OCI-LY7 (cell line): ENCODE results near the gene CHD2. TPM values are rescaled to one million over a fixed set of nuclear protein-coding genes. Genes with fewer than 3 reads are reported as not detected.
"Not testable (repeated sequence)": the region's sequence is repeated elsewhere in the genome, so short reads cannot be mapped to it uniquely, and the experiment has no call there.

ENCODE experiments used
- BruUV-seq: library from RNA; stranded (reverse); fragments of 400-500 nt; replicated peaks from 2 replicates; lab custom pipeline; 2021; lab: Mats Ljungman, UMichigan
- CTCF ChIA-PET: fragments of 300-600 bp; sonication (Branson Sonifier 250); formaldehyde crosslinking; loops from one replicate; lab custom pipeline; 2022; ENCODE audit warnings: antibody characterized with exemption; ENCODE audit not compliant: unreplicated experiment; lab: Charles Lee
- POLR2A ChIA-PET: fragments of 300-600 bp; sonication (Branson Sonifier 250); formaldehyde crosslinking; loops from one replicate; lab custom pipeline; 2022; ENCODE audit warnings: antibody characterized with exemption; lab: Charles Lee
- DNase-seq: peaks from one replicate; pipeline ENCODE4 v3.0.0-alpha.2; 2015; ENCODE audit warnings: low spot score
- H2AFZ ChIP-seq: fragments of 200-600 bp; sonication (generic), shearing (Covaris generic); 2 replicates; pipeline ENCODE4 v1.6.1; 2014; ENCODE audit warnings: mild to moderate bottlenecking, antibody characterized with exemption, low read length, moderate library complexity
- H3K27ac ChIP-seq: fragments of 200-600 bp; sonication (generic); 2 replicates; pipeline ENCODE4 v1.5.1; 2014; ENCODE audit warnings: mixed run types, low read depth, mild to moderate bottlenecking, moderate library complexity, low read length, inconsistent platforms; ENCODE audit not compliant: poor library complexity, severe bottlenecking
- H3K36me3 ChIP-seq: fragments of 200-600 bp; sonication (generic); 2 replicates; pipeline ENCODE4 v1.6.1; 2014; ENCODE audit warnings: mild to moderate bottlenecking, antibody characterized with exemption, low read length, moderate library complexity, mixed read lengths; ENCODE audit not compliant: insufficient read depth
- H3K4me1 ChIP-seq: fragments of 200-600 bp; sonication (generic); 2 replicates; pipeline ENCODE4 v1.5.1; 2014; ENCODE audit warnings: mild to moderate bottlenecking, low read length; ENCODE audit not compliant: insufficient read depth, poor library complexity, severe bottlenecking
- H3K4me2 ChIP-seq: fragments of 200-600 bp; sonication (generic); 2 replicates; pipeline ENCODE4 v1.6.1; 2014; ENCODE audit warnings: mild to moderate bottlenecking, low read length
- H3K4me3 ChIP-seq: fragments of 200-600 bp; sonication (generic); 2 replicates; pipeline ENCODE4 v1.5.1; 2014; ENCODE audit warnings: mild to moderate bottlenecking, low read depth, low read length; ENCODE audit not compliant: poor library complexity, severe bottlenecking
- H3K79me2 ChIP-seq: fragments of 200-600 bp; sonication (generic); 2 replicates; pipeline ENCODE4 v1.6.1; 2016; ENCODE audit warnings: low read depth, mild to moderate bottlenecking, low read length, moderate library complexity, mixed read lengths; ENCODE audit not compliant: insufficient read depth
- H3K9me2 ChIP-seq: fragments of 200-600 bp; sonication (generic); 2 replicates; pipeline ENCODE4 v1.6.1; 2016; ENCODE audit warnings: mild to moderate bottlenecking, low read length, mixed read lengths; ENCODE audit not compliant: insufficient read depth
- H3K9me3 ChIP-seq: fragments of 200-600 bp; sonication (generic); 2 replicates; pipeline ENCODE4 v1.6.1; 2014; ENCODE audit warnings: mild to moderate bottlenecking, mixed run types, low read length, mixed read lengths
- H4K20me1 ChIP-seq: fragments of 200-600 bp; sonication (generic); 2 replicates; pipeline ENCODE4 v1.6.1; 2014; ENCODE audit warnings: mild to moderate bottlenecking, antibody characterized with exemption, low read length, moderate library complexity, mixed read lengths; ENCODE audit not compliant: insufficient read depth
- CTCF ChIP-seq: fragments of 200-600 bp; sonication (generic); conservative IDR thresholded peaks from 2 replicates; pipeline ENCODE4 v1.5.1; 2014; ENCODE audit warnings: mild to moderate bottlenecking, antibody characterized with exemption, low read length, moderate library complexity, mixed read lengths
- EZH2phosphoT487 ChIP-seq: fragments of 200-600 bp; sonication (generic); IDR thresholded peaks from 2 replicates; pipeline ENCODE4 v1.6.1; 2018; ENCODE audit warnings: low read depth, borderline replicate concordance, mild to moderate bottlenecking, mixed run types, antibody characterized with exemption, low read length, moderate library complexity, mixed read lengths
- intact Hi-C: fragments of 100-400 bp; cut with micrococcal nuclease; formaldehyde crosslinking; loops from one replicate; pipeline ENCODE4 v1.10.0; 2022; ENCODE audit not compliant: unreplicated experiment
- total RNA-seq, 2 experiments: library from RNA; depleted of rRNA in 1 of 2; stranded (reverse); fragments of >200 nt in 1 of 2; shearing (Covaris generic) in 1 of 2; gene quantifications; 2 replicates each; pipeline ENCODE4 v1.2.3, GENCODE V29; 2014 to 2022

CHD2 gene
- total RNA-seq, 2 experiments from 2014 or later = 133 to 213 TPM

- DNase-seq = peak; percentile 95
- H3K27ac ChIP-seq = peak overlapping the region; percentile 74
- H3K4me2 ChIP-seq = peak overlapping the region; percentile 46
- peak; percentile 99 for TF ChIP-seq CTCF
- TF ChIP-seq EZH2phosphoT487 = no peak
- H3K36me3 ChIP-seq = peaks cover 92% of the 10 kb centered on the region
- H4K20me1 ChIP-seq = peaks cover 5% of the 10 kb centered on the region; the same call in 1 of the 2 replicates
- BruUV-seq = no TSS peak
- peak overlapping the region; percentile 2 for H3K4me3 ChIP-seq
- H3K79me2 ChIP-seq = peaks cover 100% of the 10 kb centered on the region
- no peaks in the 10 kb centered on the region for H3K9me3 ChIP-seq
- intact Hi-C loops = loop anchor here (1.0 kb wide), 3 partner anchors 36 to 121 kb away; no protein-coding TSS in a partner anchor
- no peak overlapping the region for H2AFZ ChIP-seq
- CTCF ChIA-PET = interaction anchor here (0.6 to 1.0 kb wide), 3 partner anchors 9 to 110 kb away, joined by 3 to 5 read pairs (median 4); no protein-coding TSS in a partner anchor
- POLR2A ChIA-PET = interaction anchor here (0.6 to 3.4 kb wide), 8 partner anchors 10 to 120 kb away, joined by 3 to 22 read pairs (median 3); partner anchors contain the start of gene CHD2
- H3K9me2 ChIP-seq = no peaks in the 10 kb centered on the region
- H3K4me1 ChIP-seq = peaks cover 73% of the 10 kb centered on the region
Observed at GRCh38 chr15:92917598-92918407, 17.7 kb downstream of the CHD2 start.

- CTCF ChIA-PET, DNase-seq, H3K4me3 ChIP-seq, H3K9me3 ChIP-seq, H3K27ac ChIP-seq, BruUV-seq, H3K4me2 ChIP-seq, H2AFZ ChIP-seq, H3K9me2 ChIP-seq: not testable (repeated sequence)
- peaks cover 65% of the 10 kb centered on the region for H3K4me1 ChIP-seq
- intact Hi-C loops = loop anchor here (1.0 kb wide), 3 partner anchors 37 to 122 kb away; no protein-coding TSS in a partner anchor
- peaks cover 92% of the 10 kb centered on the region for H3K36me3 ChIP-seq
- POLR2A ChIA-PET = interaction anchor here (0.7 to 3.4 kb wide), 3 partner anchors 11 to 111 kb away, joined by 3 to 22 read pairs (median 3); no protein-coding TSS in a partner anchor
- H4K20me1 ChIP-seq = peaks cover 11% of the 10 kb centered on the region; the same call in 1 of the 2 replicates
- peaks cover 100% of the 10 kb centered on the region for H3K79me2 ChIP-seq
Observed at GRCh38 chr15:92918881-92919280, 18.8 kb downstream of the CHD2 start.

GRCh38 chr15:92920595-92921161, 20.6 kb downstream of the CHD2 start:
- H3K4me1 ChIP-seq = peaks cover 52% of the 10 kb centered on the region
- no TSS peak for BruUV-seq
- no peak overlapping the region for H3K27ac ChIP-seq
- H3K9me2 ChIP-seq = no peaks in the 10 kb centered on the region
- TF ChIP-seq EZH2phosphoT487 (no peak), CTCF (no peak)
- ChIA-PET POLR2A (interaction anchor here (0.9 to 3.4 kb wide), 9 partner anchors 12 to 125 kb away, joined by 3 to 22 read pairs (median 5); no protein-coding TSS in a partner anchor), CTCF (interaction anchor here (1.2 kb wide), 1 partner anchor 112 kb away, joined by 6 read pairs; no protein-coding TSS in a partner anchor)
- DNase-seq = no peak
- H2AFZ ChIP-seq = no peak overlapping the region
- peaks cover 11% of the 10 kb centered on the region; the same call in 1 of the 2 replicates for H4K20me1 ChIP-seq
- intact Hi-C loops = no loop called here
- no peak overlapping the region for H3K4me3 ChIP-seq
- H3K4me2 ChIP-seq = peak overlapping the region; percentile 69; the same call in 1 of the 2 replicates
- peaks cover 100% of the 10 kb centered on the region for H3K79me2 ChIP-seq
- peaks cover 93% of the 10 kb centered on the region for H3K36me3 ChIP-seq
- no peaks in the 10 kb centered on the region for H3K9me3 ChIP-seq
